ENCODE results near the gene TLNRD1. TPM values are rescaled to one million over a fixed set of nuclear protein-coding genes. Genes with fewer than 3 reads are reported as not detected.

TLNRD1 gene
- total RNA-seq, 2 donors from 2014 or later = 17.5 to 17.6 TPM

DNA sequence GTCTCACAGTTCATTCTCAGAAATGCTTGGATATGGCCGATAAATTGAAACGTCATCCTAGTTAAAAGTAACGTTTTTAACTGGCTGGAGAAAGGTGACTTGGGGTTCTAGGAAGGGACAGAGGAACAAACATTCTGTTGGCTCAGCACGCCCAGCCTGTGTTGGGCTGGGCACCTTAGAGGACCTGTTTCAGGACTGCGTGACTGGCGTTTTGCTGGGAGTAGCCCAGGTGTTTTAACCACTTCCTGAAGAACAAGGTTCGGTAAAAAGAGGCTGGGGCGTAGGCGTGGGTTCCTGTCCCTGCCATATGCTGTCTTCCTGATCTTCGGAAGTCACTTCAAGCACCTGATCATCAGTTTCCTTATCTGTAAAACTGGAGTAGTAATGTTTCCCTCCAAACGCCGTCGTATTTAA is 1.1 kb upstream of the TLNRD1 start:
- DNase-seq (peak in 2 of 3 donors; percentile 37 to 51), ATAC-seq (peak; percentile 15)
- H3K4me1 Mint-ChIP-seq = peaks cover 31% of the 10 kb centered on the region
- no peaks in the 10 kb centered on the region for H3K9me3 ChIP-seq (ENCODE audit: control insufficient read depth, low read length, poor library complexity, severe bottlenecking)
- no peaks in the 10 kb centered on the region for H3K36me3 Mint-ChIP-seq (ENCODE audit: low read depth)
- peak overlapping the region; percentile 96 for H3K4me3 Mint-ChIP-seq
- peak overlapping the region; percentile 96 for H3K27ac Mint-ChIP-seq
- H3K27me3 Mint-ChIP-seq = no peaks in the 10 kb centered on the region

DNA sequence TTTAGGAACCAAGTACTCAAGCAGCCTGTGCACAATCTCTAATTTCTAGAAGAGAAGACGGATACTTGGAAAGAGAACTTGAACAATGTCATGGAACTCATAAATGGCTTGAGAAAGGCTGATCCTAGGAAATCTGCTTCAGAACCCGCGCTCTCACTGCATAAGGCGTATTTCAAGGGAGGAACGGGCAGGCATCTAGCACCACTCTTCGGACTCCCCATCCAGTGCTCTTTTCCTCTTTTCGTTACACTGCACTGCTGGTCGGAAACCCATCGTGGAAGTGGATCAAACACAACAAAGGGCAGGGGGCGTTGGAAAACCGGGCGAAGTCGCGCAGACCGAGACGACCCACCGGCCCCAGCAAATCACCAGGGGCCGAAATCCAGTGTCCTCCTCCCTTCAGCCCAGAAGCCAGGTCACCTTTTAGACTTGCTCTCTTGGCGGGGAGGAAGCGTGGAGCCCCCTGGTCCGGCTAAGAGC is 539 bp upstream of the TLNRD1 start:
- Mint-ChIP-seq H3K36me3 (ENCODE audit: low read depth) (no peaks in the 10 kb centered on the region), H3K27me3 (no peaks in the 10 kb centered on the region), H3K27ac (peak overlapping the region; percentile 96), H3K4me3 (peak overlapping the region; percentile 96), H3K4me1 (peaks cover 33% of the 10 kb centered on the region)
- DNase-seq = no peak
- no peak for ATAC-seq
- H3K9me3 ChIP-seq (ENCODE audit: control insufficient read depth, low read length, poor library complexity, severe bottlenecking) = no peaks in the 10 kb centered on the region

GRCh38 chr15:81001152-81002008 is 657 bp downstream of the TLNRD1 start:
- peak; percentile 40 to 54 (median 52) for DNase-seq
- ATAC-seq = peak; percentile 45
- Mint-ChIP-seq H3K36me3 (ENCODE audit: low read depth) (no peaks in the 10 kb centered on the region), H3K27me3 (no peaks in the 10 kb centered on the region), H3K4me3 (peak overlapping the region; percentile 96), H3K27ac (peak overlapping the region; percentile 96), H3K4me1 (peaks cover 33% of the 10 kb centered on the region)
- H3K9me3 ChIP-seq (ENCODE audit: control insufficient read depth, low read length, poor library complexity, severe bottlenecking) = no peaks in the 10 kb centered on the region

DNA sequence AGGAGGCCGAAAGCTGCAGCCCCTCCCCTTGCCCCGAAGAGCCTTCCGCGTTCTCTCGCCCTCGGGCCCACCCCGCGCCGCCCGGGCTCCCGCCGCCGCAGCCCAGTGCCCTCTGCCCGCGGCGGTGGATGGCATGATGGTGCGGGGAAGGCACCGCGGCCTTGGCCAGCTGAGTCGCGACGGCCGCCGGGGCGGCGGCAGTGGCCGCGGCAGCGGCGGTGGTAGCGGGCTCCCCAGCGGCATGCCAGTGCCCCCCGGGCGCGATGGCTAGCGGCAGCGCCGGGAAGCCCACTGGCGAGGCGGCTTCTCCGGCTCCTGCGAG is 1.2 kb downstream of the TLNRD1 start:
- H3K36me3 Mint-ChIP-seq (ENCODE audit: low read depth) = no peaks in the 10 kb centered on the region
- H3K4me3 Mint-ChIP-seq = peak overlapping the region; percentile 96
- peak overlapping the region; percentile 96 for H3K27ac Mint-ChIP-seq
- DNase-seq (no peak), ATAC-seq (no peak)
- peaks cover 33% of the 10 kb centered on the region for H3K4me1 Mint-ChIP-seq
- H3K27me3 Mint-ChIP-seq = no peaks in the 10 kb centered on the region
- H3K9me3 ChIP-seq (ENCODE audit: control insufficient read depth, low read length, poor library complexity, severe bottlenecking) = no peaks in the 10 kb centered on the region

GRCh38 chr15:81002331-81003096 is 1.8 kb downstream of the TLNRD1 start:
- no peaks in the 10 kb centered on the region for H3K9me3 ChIP-seq (ENCODE audit: control insufficient read depth, low read length, poor library complexity, severe bottlenecking)
- no peaks in the 10 kb centered on the region for H3K36me3 Mint-ChIP-seq (ENCODE audit: low read depth)
- DNase-seq (peak in 1 of 3 donors; percentile 14), ATAC-seq (no peak)
- peak overlapping the region; percentile 77 for H3K4me3 Mint-ChIP-seq
- no peak overlapping the region for H3K27ac Mint-ChIP-seq
- H3K4me1 Mint-ChIP-seq = peaks cover 33% of the 10 kb centered on the region
- H3K27me3 Mint-ChIP-seq = no peaks in the 10 kb centered on the region

- H3K9me3 ChIP-seq (ENCODE audit: control insufficient read depth, low read length, poor library complexity, severe bottlenecking) = no peaks in the 10 kb centered on the region
- DNase-seq (no peak), ATAC-seq (no peak)
- H3K4me3 Mint-ChIP-seq = peak overlapping the region; percentile 74
- H3K27me3 Mint-ChIP-seq = no peaks in the 10 kb centered on the region
- H3K36me3 Mint-ChIP-seq (ENCODE audit: low read depth) = no peaks in the 10 kb centered on the region
- peaks cover 33% of the 10 kb centered on the region for H3K4me1 Mint-ChIP-seq
- peak overlapping the region; percentile 39 for H3K27ac Mint-ChIP-seq
These were observed 2.3 kb downstream of the TLNRD1 start for GRCh38 chr15:81003097-81003350.

DNA sequence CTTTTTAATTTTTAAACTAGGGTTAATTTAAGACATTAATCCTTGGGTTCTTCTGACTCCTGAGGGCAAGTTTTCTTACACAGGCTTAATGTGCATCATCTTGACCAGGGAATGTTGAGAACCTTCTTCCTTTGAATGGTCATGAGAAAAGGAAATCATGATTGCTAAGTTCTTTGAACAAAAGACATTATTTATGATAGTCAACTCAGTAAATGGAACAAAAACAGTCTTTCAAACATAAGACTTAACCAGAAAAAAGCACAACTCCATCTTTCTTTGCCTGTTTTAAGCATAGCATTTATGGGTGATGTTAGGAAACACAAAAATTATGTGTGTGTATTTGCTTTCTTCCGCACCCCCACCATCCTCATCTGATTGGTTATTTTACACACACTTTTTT is 5.4 kb downstream of the TLNRD1 start:
- Mint-ChIP-seq H3K36me3 (ENCODE audit: low read depth) (no peaks in the 10 kb centered on the region), H3K27ac (no peak overlapping the region), H3K4me1 (peaks cover 23% of the 10 kb centered on the region), H3K27me3 (no peaks in the 10 kb centered on the region), H3K4me3 (no peak overlapping the region)
- ATAC-seq (no peak), DNase-seq (no peak)
- H3K9me3 ChIP-seq (ENCODE audit: control insufficient read depth, low read length, poor library complexity, severe bottlenecking) = no peaks in the 10 kb centered on the region

- H3K9me3 ChIP-seq (ENCODE audit: control insufficient read depth, low read length, poor library complexity, severe bottlenecking) = no peaks in the 10 kb centered on the region
- ATAC-seq (no peak), DNase-seq (no peak)
- H3K27me3 Mint-ChIP-seq = no peaks in the 10 kb centered on the region
- peak overlapping the region; percentile 32 for H3K27ac Mint-ChIP-seq
- no peak overlapping the region for H3K4me3 Mint-ChIP-seq
- H3K36me3 Mint-ChIP-seq (ENCODE audit: low read depth) = peaks cover 3% of the 10 kb centered on the region
- H3K4me1 Mint-ChIP-seq = peaks cover 27% of the 10 kb centered on the region
These were observed 6.8 kb downstream of the TLNRD1 start for GRCh38 chr15:81007428-81008064.

GRCh38 chr15:81008312-81008711 is 7.6 kb downstream of the TLNRD1 start:
- H3K9me3 ChIP-seq (ENCODE audit: control insufficient read depth, low read length, poor library complexity, severe bottlenecking) = no peaks in the 10 kb centered on the region
- peaks cover 27% of the 10 kb centered on the region for H3K4me1 Mint-ChIP-seq
- no peaks in the 10 kb centered on the region for H3K27me3 Mint-ChIP-seq
- peak overlapping the region; percentile 32 for H3K27ac Mint-ChIP-seq
- H3K4me3 Mint-ChIP-seq = no peak overlapping the region
- peaks cover 3% of the 10 kb centered on the region for H3K36me3 Mint-ChIP-seq (ENCODE audit: low read depth)
- DNase-seq (no peak), ATAC-seq (no peak)

- H3K9me3 ChIP-seq (ENCODE audit: control insufficient read depth, low read length, poor library complexity, severe bottlenecking) = no peaks in the 10 kb centered on the region
- peaks cover 21% of the 10 kb centered on the region for H3K4me1 Mint-ChIP-seq
- H3K27ac Mint-ChIP-seq = peak overlapping the region; percentile 24
- no peaks in the 10 kb centered on the region for H3K27me3 Mint-ChIP-seq
- peaks cover 7% of the 10 kb centered on the region for H3K36me3 Mint-ChIP-seq (ENCODE audit: low read depth)
- DNase-seq = no peak
- no peak overlapping the region for H3K4me3 Mint-ChIP-seq
- no peak for ATAC-seq
These were observed 9.4 kb downstream of the TLNRD1 start for GRCh38 chr15:81010086-81010485.

DNA sequence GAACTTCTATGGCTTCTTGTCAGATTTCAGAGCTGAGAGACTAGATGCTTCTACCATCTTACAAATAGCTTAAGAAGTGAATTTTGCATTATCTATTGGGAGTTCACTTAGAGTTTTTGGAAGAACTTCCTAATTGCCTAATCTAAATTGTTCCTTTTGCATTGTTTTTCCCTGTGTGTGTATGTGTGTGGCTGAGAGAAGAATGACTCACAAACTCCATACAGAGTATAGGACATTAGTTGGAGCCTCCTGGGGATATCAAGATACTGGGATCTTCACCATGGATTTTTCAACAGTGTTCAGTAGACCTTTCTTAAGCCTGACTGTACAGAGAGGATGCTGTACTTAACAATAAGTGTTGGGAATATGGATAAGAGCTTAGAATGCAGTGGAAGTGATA is 10.9 kb downstream of the TLNRD1 start:
- Mint-ChIP-seq H3K4me1 (peaks cover 21% of the 10 kb centered on the region), H3K27ac (no peak overlapping the region)

GRCh38 chr15:81012588-81012987 is 11.9 kb downstream of the TLNRD1 start:
- H3K4me3 Mint-ChIP-seq = no peak overlapping the region
- H3K27ac Mint-ChIP-seq = no peak overlapping the region
- ATAC-seq = no peak

More for the DNA sequence above, 10.9 kb downstream of the TLNRD1 start:
- Mint-ChIP-seq H3K27me3 (no peaks in the 10 kb centered on the region), H3K4me3 (no peak overlapping the region), H3K36me3 (ENCODE audit: low read depth) (peaks cover 7% of the 10 kb centered on the region)
- no peak for ATAC-seq
- H3K9me3 ChIP-seq (ENCODE audit: control insufficient read depth, low read length, poor library complexity, severe bottlenecking) = no peaks in the 10 kb centered on the region
- DNase-seq = no peak

GRCh38 chr15:81013396-81013929 is 12.7 kb downstream of the TLNRD1 start:
- no peaks in the 10 kb centered on the region for H3K27me3 Mint-ChIP-seq

More at GRCh38 chr15:81012588-81012987, 11.9 kb downstream of the TLNRD1 start:
- no peaks in the 10 kb centered on the region for H3K27me3 Mint-ChIP-seq
- H3K4me1 Mint-ChIP-seq = peaks cover 22% of the 10 kb centered on the region
- H3K9me3 ChIP-seq (ENCODE audit: control insufficient read depth, low read length, poor library complexity, severe bottlenecking) = no peaks in the 10 kb centered on the region
- DNase-seq = no peak
- H3K36me3 Mint-ChIP-seq (ENCODE audit: low read depth) = peaks cover 7% of the 10 kb centered on the region

More at GRCh38 chr15:81013396-81013929, 12.7 kb downstream of the TLNRD1 start:
- ATAC-seq (no peak), DNase-seq (no peak)
- no peaks in the 10 kb centered on the region for H3K9me3 ChIP-seq (ENCODE audit: control insufficient read depth, low read length, poor library complexity, severe bottlenecking)
- Mint-ChIP-seq H3K4me3 (no peak overlapping the region), H3K4me1 (peaks cover 22% of the 10 kb centered on the region), H3K36me3 (ENCODE audit: low read depth) (peaks cover 7% of the 10 kb centered on the region), H3K27ac (peak overlapping the region; percentile 32)
